ENCODE results near the gene TPP2.

- TF ChIP-seq CTCF (IDR thresholded peaks at IDR 0.05) (no peak), POLR2A (IDR thresholded peaks at IDR 0.05) (no peak)
These were observed 2.7 kb downstream of the TPP2 start for GRCh38 chr13:102599426-102600012.
